Measurements from ENCODE around the gene PTS.

The PTS gene

GRCh38 chr11:112228706-112229105, 2.5 kb downstream of the PTS start:
- no peak for TF ChIP-seq CTCF (IDR thresholded peaks at IDR 0.05; ENCODE audit: low read depth, low read length)
- DNase-seq (ENCODE audit: extremely low read depth, low read depth): no peak

GRCh38 chr11:112229159-112229558, 2.9 kb downstream of the PTS start:
- DNase-seq (ENCODE audit: extremely low read depth, low read depth): no peak
- TF ChIP-seq CTCF (IDR thresholded peaks at IDR 0.05; ENCODE audit: low read depth, low read length): no peak

- TF ChIP-seq CTCF (IDR thresholded peaks at IDR 0.05; ENCODE audit: low read depth, low read length): no peak
- peak; percentile 74 for DNase-seq (ENCODE audit: extremely low read depth, low read depth)
Measured at GRCh38 chr11:112229746-112230433, 3.7 kb downstream of the PTS start.

GRCh38 chr11:112231952-112232351, 5.7 kb downstream of the PTS start:
- no peak for DNase-seq (ENCODE audit: extremely low read depth, low read depth)
- no peak for TF ChIP-seq CTCF (IDR thresholded peaks at IDR 0.05; ENCODE audit: low read depth, low read length)

GRCh38 chr11:112235750-112236390, 9.6 kb downstream of the PTS start:
- no peak for TF ChIP-seq CTCF (IDR thresholded peaks at IDR 0.05; ENCODE audit: low read depth, low read length)
- DNase-seq (ENCODE audit: extremely low read depth, low read depth): no peak

GRCh38 chr11:112237451-112237850, 11.2 kb downstream of the PTS start:
- no peak for TF ChIP-seq CTCF (IDR thresholded peaks at IDR 0.05; ENCODE audit: low read depth, low read length)
- no peak for DNase-seq (ENCODE audit: extremely low read depth, low read depth)

GRCh38 chr11:112238041-112238440, 11.8 kb downstream of the PTS start:
- no peak for DNase-seq (ENCODE audit: extremely low read depth, low read depth)
- TF ChIP-seq CTCF (IDR thresholded peaks at IDR 0.05; ENCODE audit: low read depth, low read length): no peak

Data from AG09319 (cell line).